Caco-2 (cell line): ENCODE data around the gene PMEPA1. TPM values are rescaled to one million over a fixed set of nuclear protein-coding genes. Genes with fewer than 3 reads are reported as not detected.

Experiments used
- BruUV-seq: library from RNA; stranded (reverse); fragments of 400-500 nt; replicated peaks from 2 replicates; lab custom pipeline; 2021; lab: Mats Ljungman, UMichigan
- CTCF ChIA-PET: fragments of 300-600 bp; sonication (Branson Sonifier 250); formaldehyde crosslinking; loops from one replicate; lab custom pipeline; 2022; ENCODE audit warnings: antibody characterized with exemption; lab: Charles Lee
- POLR2A ChIA-PET: fragments of 300-600 bp; sonication (Branson Sonifier 250); formaldehyde crosslinking; loops from one replicate; lab custom pipeline; 2022; ENCODE audit warnings: antibody characterized with exemption; lab: Charles Lee
- DNase-seq, 2 experiments: peaks; one replicate each; pipeline versions ENCODE4 v3.0.0 to v3.0.0-alpha.2; 2020 to 2022
- H3K27me3 ChIP-seq: replicated peaks from 2 replicates; pipeline ENCODE4 v1.6.0; 2011; ENCODE audit warnings: low read length; ENCODE audit not compliant: control insufficient read depth, insufficient read depth
- H3K36me3 ChIP-seq: 2 replicates; pipeline ENCODE4 v1.5.1; 2011; ENCODE audit warnings: low read length; ENCODE audit not compliant: control insufficient read depth, insufficient read depth
- H3K4me1 ChIP-seq: fragments of 250-450 bp; sonication (Bioruptor Pico); 2 replicates; pipeline ENCODE4 v1.5.1; 2020; ENCODE audit warnings: mild to moderate bottlenecking
- H3K4me3 ChIP-seq: 2 replicates; pipeline ENCODE4 v1.5.1; 2011; ENCODE audit warnings: low read depth, mild to moderate bottlenecking, control low read depth, low read length
- H3K9me3 ChIP-seq: fragments of 250-450 bp; sonication (Bioruptor Pico); 2 replicates; pipeline ENCODE4 v1.5.1; 2020; ENCODE audit warnings: mild to moderate bottlenecking, moderate library complexity
- H3K27ac Mint-ChIP-seq: one replicate; pipeline ENCODE4 v1.8.0; 2022; ENCODE audit warnings: mixed read lengths; ENCODE audit not compliant: unreplicated experiment
- H3K27me3 Mint-ChIP-seq: one replicate; pipeline ENCODE4 v1.8.0; 2022; ENCODE audit warnings: mixed read lengths; ENCODE audit not compliant: insufficient read depth, unreplicated experiment
- H3K36me3 Mint-ChIP-seq: one replicate; pipeline ENCODE4 v1.8.0; 2022; ENCODE audit warnings: mild to moderate bottlenecking, mixed read lengths; ENCODE audit not compliant: insufficient read depth, unreplicated experiment
- H3K4me1 Mint-ChIP-seq: one replicate; pipeline ENCODE4 v1.8.0; 2022; ENCODE audit warnings: low read depth, mixed read lengths; ENCODE audit not compliant: unreplicated experiment
- H3K4me3 Mint-ChIP-seq: one replicate; pipeline ENCODE4 v1.8.0; 2022; ENCODE audit warnings: mild to moderate bottlenecking, moderate library complexity, mixed read lengths; ENCODE audit not compliant: unreplicated experiment
- H3K9me3 Mint-ChIP-seq: one replicate; pipeline ENCODE4 v1.8.0; 2022; ENCODE audit warnings: mixed read lengths; ENCODE audit not compliant: unreplicated experiment
- intact Hi-C: fragments of 100-400 bp; cut with micrococcal nuclease; formaldehyde crosslinking; loops from one replicate; pipeline ENCODE4 v1.10.0; 2022; ENCODE audit not compliant: unreplicated experiment
- total RNA-seq: library from RNA; stranded (reverse); gene quantifications from 2 replicates; pipeline ENCODE4 v1.2.3, GENCODE V29; 2022
- TF ChIP-seq, protein P1 (sequence below), 2 experiments: fragments of 200-600 bp in 1 of 2; IDR thresholded peaks; 1 replicate in 1 of 2; 2 replicates in 1 of 2; pipeline versions ENCODE4 v1.5.1 to v1.8.0; 2011 to 2022; ENCODE audit warnings: antibody characterized with exemption in 1 of 2, control low read depth in 1 of 2, inconsistent platforms in 1 of 2, low read depth in 1 of 2, low read length in 1 of 2, mild to moderate bottlenecking in 1 of 2, moderate library complexity in 1 of 2; ENCODE audit not compliant: insufficient read depth in 1 of 2, severe bottlenecking in 1 of 2, unreplicated experiment in 1 of 2

The PMEPA1 gene
- total RNA-seq, 1 experiment from 2014 or later, result 3.3 TPM

GRCh38 chr20:57732226-57732625, 22.4 kb upstream of the PMEPA1 start:
- CTCF ChIA-PET, result no interaction called here
- DNase-seq, result no peak
- TF ChIP-seq, protein P1, sequence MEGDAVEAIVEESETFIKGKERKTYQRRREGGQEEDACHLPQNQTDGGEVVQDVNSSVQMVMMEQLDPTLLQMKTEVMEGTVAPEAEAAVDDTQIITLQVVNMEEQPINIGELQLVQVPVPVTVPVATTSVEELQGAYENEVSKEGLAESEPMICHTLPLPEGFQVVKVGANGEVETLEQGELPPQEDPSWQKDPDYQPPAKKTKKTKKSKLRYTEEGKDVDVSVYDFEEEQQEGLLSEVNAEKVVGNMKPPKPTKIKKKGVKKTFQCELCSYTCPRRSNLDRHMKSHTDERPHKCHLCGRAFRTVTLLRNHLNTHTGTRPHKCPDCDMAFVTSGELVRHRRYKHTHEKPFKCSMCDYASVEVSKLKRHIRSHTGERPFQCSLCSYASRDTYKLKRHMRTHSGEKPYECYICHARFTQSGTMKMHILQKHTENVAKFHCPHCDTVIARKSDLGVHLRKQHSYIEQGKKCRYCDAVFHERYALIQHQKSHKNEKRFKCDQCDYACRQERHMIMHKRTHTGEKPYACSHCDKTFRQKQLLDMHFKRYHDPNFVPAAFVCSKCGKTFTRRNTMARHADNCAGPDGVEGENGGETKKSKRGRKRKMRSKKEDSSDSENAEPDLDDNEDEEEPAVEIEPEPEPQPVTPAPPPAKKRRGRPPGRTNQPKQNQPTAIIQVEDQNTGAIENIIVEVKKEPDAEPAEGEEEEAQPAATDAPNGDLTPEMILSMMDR (IDR thresholded peaks at IDR 0.05; ENCODE audit: insufficient read depth in 1 of 2, low read depth in 1 of 2, low read length in 1 of 2, severe bottlenecking in 1 of 2, unreplicated experiment in 1 of 2), result no peak
- Mint-ChIP-seq H3K4me1 (no peaks in the 10 kb centered on the region), H3K36me3 (no peaks in the 10 kb centered on the region), H3K4me3 (no peak overlapping the region), H3K27me3 (peaks cover 29% of the 10 kb centered on the region), H3K27ac (no peak overlapping the region), H3K9me3 (no peaks in the 10 kb centered on the region)
- no TSS peak for BruUV-seq
- Histone ChIP-seq H3K9me3 (no peaks in the 10 kb centered on the region), H3K27me3 (no peaks in the 10 kb centered on the region), H3K4me1 (no peaks in the 10 kb centered on the region), H3K36me3 (no peaks in the 10 kb centered on the region), H3K4me3 (no peak overlapping the region)
- intact Hi-C loops, result no loop called here
- POLR2A ChIA-PET, result no interaction called here

DNA sequence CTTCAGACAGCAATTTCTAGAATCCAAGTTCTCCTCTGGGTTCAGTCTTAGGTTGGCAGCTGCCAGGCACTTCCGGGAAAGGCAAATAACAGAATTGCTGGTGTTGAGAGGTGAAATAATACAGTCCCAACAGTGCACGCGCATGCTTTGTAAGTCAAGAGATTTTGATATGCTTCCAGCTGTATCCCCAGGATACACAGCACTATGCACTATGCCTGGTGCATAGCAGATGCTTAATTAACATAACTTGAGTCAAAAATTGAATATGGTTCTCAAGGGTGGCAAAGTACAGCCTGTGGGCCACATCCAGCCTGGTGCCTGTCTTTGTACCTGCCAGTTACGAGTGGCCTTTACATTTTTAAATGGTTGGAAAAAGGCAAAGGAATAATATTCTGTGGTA, 18.9 kb upstream of the PMEPA1 start:
- TF ChIP-seq, protein P1 (IDR thresholded peaks at IDR 0.05; ENCODE audit: insufficient read depth in 1 of 2, low read depth in 1 of 2, low read length in 1 of 2, severe bottlenecking in 1 of 2, unreplicated experiment in 1 of 2), result no peak
- Mint-ChIP-seq H3K9me3 (no peaks in the 10 kb centered on the region), H3K4me1 (no peaks in the 10 kb centered on the region), H3K27ac (no peak overlapping the region), H3K4me3 (no peak overlapping the region), H3K27me3 (peaks cover 27% of the 10 kb centered on the region), H3K36me3 (no peaks in the 10 kb centered on the region)
- Histone ChIP-seq H3K4me3 (no peak overlapping the region), H3K36me3 (no peaks in the 10 kb centered on the region), H3K9me3 (no peaks in the 10 kb centered on the region), H3K4me1 (no peaks in the 10 kb centered on the region), H3K27me3 (no peaks in the 10 kb centered on the region; the same call in none of the 2 replicates)
- ChIA-PET POLR2A (interaction anchor here (0.6 kb wide), 1 partner anchor 76 kb away, joined by 3 read pairs; no protein-coding TSS in a partner anchor), CTCF (no interaction called here)
- intact Hi-C loops, result no loop called here
- no TSS peak for BruUV-seq
- DNase-seq, result no peak

DNA sequence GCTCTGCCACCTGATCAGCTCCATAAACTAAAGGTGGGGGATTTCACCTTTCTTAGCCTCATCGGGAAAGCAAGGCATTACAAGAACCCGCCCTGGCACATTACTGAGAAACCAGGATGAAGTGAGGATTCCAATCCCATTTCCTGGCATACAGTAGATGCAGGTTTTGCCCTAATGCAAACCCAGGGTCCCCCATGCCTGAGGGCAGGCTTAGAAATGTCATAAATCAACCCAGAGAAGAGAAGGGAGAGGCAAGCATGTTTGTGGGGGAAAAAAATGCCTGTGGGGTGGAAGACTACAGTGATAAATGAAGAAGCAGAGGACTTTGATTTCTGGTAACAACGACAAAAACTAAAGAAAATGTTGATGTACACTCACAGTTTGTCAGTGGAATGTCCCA, 18.0 kb upstream of the PMEPA1 start:
- Mint-ChIP-seq H3K4me3 (no peak overlapping the region), H3K4me1 (no peaks in the 10 kb centered on the region), H3K27me3 (peaks cover 30% of the 10 kb centered on the region), H3K9me3 (no peaks in the 10 kb centered on the region), H3K27ac (no peak overlapping the region), H3K36me3 (no peaks in the 10 kb centered on the region)
- no TSS peak for BruUV-seq
- Histone ChIP-seq H3K9me3 (no peaks in the 10 kb centered on the region), H3K36me3 (no peaks in the 10 kb centered on the region), H3K4me3 (no peak overlapping the region), H3K27me3 (peaks cover 2% of the 10 kb centered on the region), H3K4me1 (no peaks in the 10 kb centered on the region)
- intact Hi-C loops, result no loop called here
- ChIA-PET CTCF (no interaction called here), POLR2A (no interaction called here)
- TF ChIP-seq, protein P1 (IDR thresholded peaks at IDR 0.05; ENCODE audit: insufficient read depth in 1 of 2, low read depth in 1 of 2, low read length in 1 of 2, severe bottlenecking in 1 of 2, unreplicated experiment in 1 of 2), result no peak
- no peak for DNase-seq
